UCSD-AML1 (cell line): Measurements from ENCODE around the gene PRKG1.

ENCODE experiments used
- DNase-seq: peaks from one replicate; lab custom pipeline; 2025; ENCODE audit not compliant: unreplicated experiment; lab: John Stamatoyannopoulos, UW

The PRKG1 gene

DNA sequence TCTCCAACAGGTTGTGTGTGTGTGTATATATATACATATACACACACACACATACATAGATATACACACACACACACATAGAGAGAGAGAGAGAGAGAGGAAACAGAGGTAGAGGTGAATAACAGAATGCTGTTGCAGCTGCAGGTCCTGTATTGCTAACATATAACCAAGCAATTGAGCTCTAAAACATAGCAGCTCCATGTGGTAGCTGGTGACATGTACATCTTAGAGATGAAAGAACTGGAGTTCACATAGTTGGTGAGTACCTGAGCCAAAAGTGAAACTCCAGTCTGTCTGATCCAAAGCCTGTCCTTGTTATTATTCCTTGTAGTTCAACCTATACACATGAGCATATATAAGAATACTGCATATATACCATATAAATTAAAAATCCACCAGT lies 778.0 kb downstream of the PRKG1 start:
- DNase-seq, result no peak

DNA sequence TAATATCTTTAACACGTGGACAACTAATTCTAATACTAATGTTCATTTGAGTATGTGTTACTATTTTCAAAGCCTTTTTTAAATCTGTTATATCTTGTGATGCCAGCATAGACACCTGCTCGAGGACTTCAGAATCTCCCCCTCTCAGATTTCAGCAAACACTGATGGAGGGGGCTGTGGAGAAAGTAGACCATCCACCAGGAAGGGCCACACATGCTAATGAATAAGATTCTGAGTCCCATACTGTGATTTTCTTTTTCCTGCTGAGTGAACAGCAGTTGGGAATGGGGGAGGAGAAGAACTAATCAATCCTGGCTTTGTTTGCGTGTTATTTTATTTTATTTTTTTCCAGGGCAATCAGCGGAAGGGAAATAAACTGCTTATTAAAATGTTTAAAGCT lies 783.0 kb downstream of the PRKG1 start:
- DNase-seq, result no peak

DNA sequence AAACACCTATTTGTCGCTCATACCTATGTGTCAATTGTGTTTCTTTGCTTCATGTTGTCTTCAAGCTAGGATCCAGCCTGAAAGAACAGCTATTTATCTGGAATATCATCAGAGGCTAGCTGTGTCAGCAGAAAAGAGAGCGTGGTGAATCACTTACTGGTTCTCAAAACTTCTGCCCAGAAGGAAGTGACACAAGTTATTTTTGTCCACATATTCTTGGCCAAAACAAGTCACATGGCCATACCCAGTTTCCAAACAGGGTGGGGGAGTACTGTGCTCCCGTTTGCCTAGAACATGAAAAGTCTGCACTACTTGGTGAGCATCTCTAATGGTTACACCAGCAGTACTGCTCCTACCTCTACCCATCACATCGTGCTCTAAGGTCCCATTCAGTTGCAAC lies 786.0 kb downstream of the PRKG1 start:
- DNase-seq, result peak; percentile 2

DNA sequence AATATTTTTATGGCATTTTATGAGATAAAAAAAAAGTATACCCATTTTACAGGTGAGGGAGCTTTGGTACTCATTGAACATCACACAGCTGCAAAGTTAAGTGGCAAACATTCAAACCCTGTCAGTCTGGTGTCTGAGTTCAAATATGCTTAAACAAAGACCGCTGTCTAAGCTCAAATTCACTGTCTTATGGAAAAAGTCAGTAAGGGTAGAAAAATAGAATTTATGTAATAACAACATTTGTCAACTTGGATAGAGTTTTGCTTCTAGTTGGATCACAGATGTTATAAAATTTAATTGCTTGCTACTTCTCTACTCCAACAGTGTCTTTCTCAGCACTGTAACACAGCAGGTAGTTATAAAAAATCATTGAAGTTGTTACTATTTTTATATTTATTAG lies 786.8 kb downstream of the PRKG1 start:
- DNase-seq, result no peak

DNA sequence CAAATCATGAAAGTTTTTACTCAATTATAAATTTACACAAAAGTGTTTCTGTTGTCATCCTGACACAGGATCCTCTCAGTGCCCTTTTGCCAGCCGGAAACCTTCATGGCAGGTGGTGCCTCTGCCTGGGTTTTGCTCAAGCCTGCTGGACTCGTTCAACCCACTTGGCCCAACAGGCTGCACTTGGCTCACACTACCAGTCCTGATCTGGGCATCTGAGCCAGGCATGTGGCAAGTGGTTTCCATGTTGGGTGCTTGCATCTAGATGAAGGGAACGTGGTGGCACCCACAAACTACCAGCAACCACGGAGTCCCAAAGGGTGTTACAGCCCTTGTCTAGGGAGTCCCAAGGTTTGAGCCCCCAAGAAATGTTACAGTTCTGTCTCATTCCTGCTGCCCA lies 787.4 kb downstream of the PRKG1 start:
- DNase-seq, result no peak

DNA sequence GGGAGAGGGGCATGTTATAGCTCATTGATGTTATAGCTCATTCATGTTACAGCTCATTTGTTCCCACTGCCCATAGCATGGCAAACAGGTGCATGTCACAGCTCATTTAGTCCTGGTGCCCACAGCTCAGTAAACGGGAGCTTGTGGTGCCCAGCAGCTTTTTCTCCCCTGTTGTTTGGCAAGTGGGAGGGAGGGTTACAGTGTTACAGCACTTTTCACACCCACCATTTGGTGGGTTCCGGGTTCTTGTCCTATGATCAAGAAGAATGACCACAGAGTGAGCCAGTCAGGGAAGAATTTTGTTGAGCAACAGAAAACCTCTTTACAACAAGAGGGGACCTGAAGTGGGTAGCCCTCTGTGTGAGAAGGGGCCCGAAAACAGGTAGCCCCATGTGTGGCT lies 787.9 kb downstream of the PRKG1 start:
- no peak for DNase-seq

DNA sequence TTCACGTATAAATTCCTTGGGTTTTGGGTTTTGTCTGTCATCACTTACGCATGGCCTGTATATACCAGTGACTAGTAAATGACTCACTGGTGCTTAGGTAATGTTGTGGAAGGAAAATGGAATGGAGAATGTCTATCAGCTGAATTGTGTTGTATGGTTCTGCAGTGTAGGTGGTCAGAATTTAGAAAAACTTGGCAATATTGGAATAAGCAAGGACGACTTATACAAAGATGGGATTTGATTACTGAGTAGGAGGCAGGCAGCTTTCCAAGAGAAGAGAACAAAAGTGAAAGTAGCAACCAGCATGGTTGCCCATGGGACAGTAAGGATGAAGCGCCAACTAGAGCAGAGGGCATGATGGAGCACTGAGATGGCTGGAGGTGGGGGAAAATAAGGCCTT lies 793.7 kb downstream of the PRKG1 start:
- no peak for DNase-seq

DNA sequence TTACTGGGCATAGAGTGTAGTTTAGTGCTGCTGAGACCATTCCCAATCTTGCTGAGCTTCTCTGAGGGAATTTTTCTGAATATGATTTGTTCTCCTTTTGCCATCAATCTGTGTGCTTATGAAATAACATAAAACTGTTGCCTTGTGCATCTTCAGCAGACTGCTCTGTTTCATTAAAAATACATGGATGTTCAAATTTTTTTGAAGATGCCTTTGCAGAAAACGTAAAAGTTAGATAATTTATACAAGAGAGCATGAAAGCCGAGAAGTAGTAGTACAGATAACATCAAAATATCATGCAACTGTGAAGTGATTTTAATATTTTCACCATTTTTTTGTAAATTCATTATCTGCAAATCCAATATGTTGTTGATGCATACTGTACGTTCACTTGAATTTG lies 799.8 kb downstream of the PRKG1 start:
- DNase-seq, result no peak

DNA sequence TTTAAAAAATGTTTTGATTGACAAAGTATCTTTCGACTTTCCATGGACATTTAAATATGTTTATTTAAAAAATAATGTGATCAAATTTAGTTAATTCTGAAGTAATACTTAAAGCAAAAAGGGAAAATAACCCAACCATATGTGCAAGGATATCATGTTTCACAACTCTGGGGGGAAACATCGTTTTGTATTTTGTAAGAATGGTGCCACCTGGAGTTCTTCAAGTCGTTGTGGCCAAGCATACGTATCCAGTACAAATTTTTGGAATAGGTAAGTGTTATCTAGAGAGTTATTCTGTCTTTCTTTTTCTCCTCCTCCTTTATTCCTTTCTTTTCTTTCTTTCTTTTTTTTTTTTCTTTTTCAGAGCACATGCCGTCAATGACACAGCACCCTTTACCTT lies 801.3 kb downstream of the PRKG1 start:
- DNase-seq, result no peak

DNA sequence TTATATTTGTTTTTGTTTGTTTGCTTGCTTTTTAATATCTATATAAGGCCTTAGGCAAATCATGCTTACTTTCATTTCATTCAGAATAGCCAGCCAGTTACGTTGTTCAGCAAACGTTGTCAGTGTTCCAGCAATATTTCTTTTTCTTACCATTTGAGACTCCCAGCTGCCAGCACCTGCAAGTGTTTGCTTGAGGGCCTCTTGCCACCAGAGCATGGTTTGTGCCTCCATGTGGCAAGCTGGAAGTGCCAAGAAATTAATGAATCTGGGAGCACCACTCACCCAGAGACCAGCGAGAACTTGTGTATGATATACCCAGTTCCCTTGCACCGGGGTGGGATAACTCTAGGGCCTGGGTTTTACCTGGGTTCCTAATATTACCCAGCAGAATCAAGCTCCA lies 802.2 kb downstream of the PRKG1 start:
- no peak for DNase-seq

DNA sequence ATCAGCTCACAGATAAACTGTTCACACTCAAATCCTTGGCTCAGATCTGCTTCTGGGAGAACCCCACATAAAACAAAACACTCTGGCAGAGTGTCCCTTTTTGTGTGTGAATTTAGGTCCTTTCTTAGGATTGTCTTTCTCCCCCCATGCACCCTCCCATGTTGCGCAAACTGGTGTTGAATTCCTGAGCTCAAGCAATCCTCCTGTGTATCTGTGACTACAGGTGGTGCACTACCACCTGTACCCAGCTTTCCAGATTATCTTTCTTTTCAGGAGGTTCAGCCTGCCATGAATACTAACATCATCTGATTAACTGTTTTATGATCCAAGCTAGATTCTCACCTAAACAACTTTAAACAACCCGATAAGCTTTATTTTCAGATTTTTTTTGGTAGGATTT lies 802.7 kb downstream of the PRKG1 start:
- DNase-seq, result no peak

DNA sequence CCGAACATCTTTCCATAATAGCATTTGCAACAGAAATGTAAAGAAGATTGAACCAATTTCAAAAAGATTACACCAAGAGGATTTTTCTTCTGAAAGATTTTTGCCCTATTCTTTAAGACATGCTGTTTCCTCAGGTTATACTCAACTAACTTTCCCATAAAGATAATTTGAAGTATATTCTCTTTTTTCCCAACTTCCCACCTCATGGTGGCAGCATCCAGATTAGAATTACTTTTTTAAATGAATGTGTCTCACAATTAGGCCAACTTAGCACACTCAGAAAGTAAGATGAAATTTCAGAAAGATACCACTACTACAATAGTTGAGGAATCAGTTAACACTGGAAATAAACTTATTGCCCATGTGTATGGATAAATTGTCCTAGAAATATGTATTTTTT lies 803.3 kb downstream of the PRKG1 start:
- DNase-seq, result no peak

DNA sequence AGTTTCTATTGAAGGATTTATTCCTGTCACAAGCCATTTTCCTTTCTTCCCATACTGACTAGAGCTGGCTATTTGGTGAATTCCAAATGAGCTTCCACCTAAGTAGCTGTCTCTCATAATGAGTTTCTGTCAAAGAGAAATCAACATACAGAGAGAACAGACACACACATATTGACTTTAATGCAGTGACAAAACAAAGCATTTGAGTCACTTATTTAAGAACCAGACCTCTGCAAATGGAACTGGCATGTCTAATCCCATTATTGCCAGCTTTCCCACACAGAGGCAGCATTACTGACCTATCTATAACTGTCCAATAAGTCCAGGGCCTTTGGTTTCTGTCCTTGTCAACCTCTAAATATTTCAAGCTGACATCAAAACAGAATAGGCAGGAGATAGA lies 804.4 kb downstream of the PRKG1 start:
- DNase-seq, result no peak

DNA sequence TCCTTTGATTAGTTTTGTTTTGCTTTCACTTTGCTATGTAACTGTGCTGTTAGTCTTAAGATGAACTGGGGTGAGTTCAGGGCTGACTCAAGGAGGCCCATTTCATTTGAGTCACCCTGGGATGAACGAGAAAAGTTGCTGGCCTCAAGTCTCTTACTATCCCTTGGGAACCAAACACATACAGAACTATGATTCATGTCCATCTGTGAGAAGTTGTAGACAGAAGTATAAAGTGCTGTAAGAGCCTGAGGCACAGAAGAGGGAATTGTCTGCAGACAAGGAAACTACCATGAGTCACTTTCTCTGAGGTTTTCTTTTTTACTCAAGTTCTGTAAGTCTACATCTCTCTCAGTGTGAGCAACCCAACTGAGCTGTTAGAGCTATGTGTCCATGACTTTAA lies 805.0 kb downstream of the PRKG1 start:
- DNase-seq, result no peak

DNA sequence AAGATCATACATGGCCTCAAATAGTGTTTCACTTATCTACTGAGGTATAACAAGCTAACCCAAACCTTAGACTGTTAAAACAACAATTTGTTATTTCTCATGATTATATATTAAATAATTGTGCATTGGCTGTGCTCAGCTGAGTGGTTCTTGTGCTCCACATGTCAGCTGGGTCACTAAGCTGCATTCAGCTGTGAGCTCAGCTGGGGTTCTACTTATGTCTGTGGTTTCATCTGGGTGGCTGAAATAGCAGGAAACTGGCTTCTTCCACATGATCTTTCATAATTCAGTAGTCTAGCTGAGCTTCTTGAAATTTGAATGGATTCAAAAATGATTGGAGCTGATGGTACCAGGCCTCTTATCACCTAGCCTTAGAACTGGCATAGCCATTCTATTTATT lies 806.9 kb downstream of the PRKG1 start:
- DNase-seq, result no peak

DNA sequence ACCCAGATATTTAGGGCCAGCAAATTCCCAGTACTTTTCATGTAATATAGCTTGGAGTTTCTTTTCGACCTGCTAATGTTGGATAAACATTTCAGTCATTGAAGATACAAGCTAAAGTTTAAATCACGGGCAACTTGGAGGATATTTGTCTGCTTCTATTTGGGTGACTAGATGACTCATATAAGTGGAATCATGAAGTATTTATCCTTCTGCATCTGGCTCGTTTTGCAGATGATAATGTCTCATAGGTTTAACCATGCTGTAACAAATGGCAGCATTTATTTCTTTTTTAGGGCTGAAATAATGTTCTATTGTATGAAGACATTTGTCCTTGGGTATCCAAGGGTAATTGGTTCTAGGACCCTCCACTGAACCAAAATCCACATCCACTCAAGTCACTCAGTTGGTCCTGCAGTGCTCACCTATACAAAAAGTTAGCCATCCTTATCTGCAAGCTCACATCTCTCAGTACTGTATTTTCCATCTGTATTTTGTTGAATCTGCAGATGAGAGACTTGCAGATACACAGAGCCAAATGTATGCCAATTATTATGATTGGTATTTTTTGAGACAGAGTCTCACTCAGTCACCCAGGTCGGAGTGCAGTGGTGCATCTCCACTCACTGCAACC lies 812.3 kb downstream of the PRKG1 start:
- DNase-seq, result no peak

DNA sequence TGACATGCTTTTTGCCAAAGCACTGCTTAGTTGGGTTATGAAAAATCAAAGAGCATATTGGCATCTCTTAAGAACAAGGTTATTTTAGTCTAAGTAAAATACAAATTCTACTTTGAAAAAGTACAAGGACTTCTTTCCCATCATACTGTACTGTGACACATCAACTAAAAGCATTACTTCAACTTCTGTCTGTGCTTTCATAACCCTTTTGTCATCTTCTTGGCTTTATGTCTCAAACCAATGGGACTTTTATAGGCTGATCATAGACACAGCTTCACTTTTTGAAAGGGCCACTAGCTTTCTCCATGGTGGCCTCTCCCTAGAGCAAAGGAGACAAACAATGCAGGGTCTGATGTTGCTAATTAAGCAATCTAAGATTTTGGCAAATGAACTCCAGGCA lies 814.0 kb downstream of the PRKG1 start:
- no peak for DNase-seq

DNA sequence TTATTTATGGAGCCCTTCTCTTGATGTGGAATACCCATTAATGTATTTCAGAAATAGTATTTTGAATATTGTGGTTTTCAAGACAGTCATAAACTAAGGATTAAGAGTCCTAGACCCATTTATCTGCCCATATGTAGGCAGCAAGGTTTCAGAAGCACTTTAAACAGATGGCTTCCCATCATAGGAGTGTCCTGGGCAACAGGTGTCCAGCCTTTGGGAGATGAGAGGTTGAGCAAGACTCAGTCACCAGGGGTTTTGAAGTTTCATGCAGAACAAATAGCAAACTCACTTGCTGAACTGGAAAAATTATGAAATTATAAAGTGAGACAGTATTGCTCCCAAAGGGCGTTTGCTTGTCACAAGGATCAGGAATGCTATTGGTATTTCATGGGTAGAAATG lies 818.0 kb downstream of the PRKG1 start:
- DNase-seq, result no peak

DNA sequence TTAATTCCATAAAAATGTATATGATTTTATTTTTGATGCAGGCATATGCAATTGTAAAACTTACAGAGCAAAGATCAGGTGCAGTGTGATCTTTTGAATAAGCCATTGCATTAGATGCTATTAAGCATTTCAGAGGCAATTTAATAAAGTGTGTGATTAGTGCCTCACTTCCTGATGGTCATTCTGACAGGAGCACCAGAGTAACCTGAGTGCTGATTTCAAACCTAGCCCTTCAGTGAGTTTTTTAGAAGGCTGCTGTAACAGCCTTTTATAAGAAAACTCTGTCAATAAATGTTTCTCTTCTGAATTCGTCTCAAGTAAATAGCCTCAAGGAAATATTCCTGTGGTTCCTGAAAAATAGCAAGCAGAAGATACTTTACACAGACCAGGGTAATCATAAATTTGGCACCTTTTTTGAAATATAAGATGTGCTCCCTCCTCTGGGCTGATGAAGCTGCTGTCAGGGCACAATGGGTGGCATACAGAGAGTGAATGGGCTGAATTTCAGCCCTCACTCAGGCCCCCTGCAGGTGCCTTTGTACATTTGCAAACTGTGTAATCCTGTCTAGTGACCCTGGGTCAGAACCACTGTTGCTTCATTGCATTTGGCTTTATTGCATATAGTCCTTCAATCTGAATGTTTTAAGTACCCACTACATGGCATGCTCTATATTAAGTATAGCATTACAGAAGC lies 818.8 kb downstream of the PRKG1 start:
- peak; percentile 7 for DNase-seq

DNA sequence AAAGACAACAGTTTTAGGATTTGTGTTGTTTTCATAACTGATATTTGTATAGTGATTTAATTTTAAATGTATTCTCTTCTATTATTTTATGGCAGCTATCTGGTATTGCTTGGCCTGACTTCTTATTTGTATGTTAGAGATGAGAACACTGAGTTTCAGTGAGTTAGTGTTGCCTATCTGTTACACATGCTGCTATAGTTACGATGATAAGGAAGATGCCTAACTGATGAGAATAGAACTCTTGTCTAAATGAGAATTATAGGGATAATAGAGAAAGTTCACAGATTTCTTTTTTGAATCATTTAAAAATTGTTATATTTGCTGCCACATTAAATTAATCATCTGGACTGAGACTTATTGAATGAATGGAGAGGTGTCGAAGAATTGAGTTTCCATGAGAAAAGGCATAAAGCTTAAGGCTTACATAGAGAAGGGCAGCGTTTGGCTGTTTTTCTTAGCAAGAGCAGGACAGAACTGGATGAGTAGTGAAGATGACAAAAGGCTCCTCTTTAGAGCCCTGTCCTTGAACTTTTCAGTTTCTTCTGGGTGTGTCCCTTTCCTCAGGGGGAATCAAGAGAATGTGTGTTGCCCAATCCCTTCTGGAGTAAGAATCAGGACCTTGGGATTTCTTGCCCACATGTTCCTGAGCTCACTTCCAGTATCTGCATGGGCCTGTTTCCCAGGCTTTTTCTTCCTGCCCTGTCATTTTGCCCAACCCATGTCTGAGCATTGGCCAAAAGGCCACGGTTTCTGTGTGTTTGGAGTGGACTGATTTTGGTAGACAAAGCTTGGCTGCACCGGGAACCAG lies 820.7 kb downstream of the PRKG1 start:
- no peak for DNase-seq

DNA sequence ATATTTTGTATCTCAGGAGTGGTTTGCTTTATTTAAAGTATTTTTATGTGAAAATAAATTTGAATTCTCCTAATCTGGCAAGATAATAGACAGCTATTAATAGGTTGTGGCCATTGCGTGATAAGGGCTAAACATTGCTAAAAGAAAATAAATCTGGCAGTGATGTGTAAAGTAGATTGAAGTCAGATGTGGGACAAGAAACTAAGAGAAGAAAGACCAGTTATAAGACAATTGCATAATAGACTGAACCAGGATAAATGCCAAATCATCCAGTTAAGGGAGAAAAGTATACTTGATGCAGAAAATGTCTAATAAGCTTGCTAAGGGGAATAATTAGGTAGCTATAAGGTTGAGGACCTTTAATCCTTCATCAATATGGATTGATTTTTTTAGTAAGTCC lies 822.6 kb downstream of the PRKG1 start:
- no peak for DNase-seq

DNA sequence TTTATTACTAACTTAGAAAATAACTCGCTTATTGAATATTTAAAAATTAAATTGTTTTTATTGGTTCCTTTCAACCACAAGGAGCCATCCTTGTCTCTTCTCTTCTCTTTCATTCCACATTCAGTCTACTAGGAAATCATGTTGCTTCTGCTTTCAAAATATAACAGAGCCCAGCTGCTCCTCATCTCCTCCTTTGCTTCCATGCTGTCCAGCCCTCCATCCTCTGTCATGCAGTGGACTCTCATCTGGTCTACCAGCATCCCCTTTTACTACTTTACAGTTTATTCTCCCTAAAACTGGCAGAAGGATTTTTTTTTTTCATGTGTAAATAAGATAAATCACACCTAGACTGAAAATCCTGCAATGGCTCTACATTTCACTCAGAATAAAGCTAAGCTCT lies 823.3 kb downstream of the PRKG1 start:
- DNase-seq, result no peak
